GM23248 (cell line): ENCODE measurements around the gene IL18. TPM values are rescaled to one million over a fixed set of nuclear protein-coding genes. Genes with fewer than 3 reads are reported as not detected.

Experiments
- DNase-seq: peaks from one replicate; pipeline ENCODE4 v3.0.0-alpha.2; 2015
- H2AFZ ChIP-seq: fragments of 200-600 bp; sonication (generic); 2 replicates; pipeline ENCODE4 v1.6.1; 2016; ENCODE audit warnings: antibody characterized with exemption
- H3F3A ChIP-seq: fragments of 200-600 bp; sonication (generic); 2 replicates; pipeline ENCODE4 v1.6.1; 2016; ENCODE audit warnings: mild to moderate bottlenecking, antibody characterized with exemption, mixed run types; ENCODE audit not compliant: insufficient read depth
- H3K27ac ChIP-seq: fragments of 200-600 bp; sonication (generic); 2 replicates; pipeline ENCODE4 v1.5.1; 2016; ENCODE audit warnings: mild to moderate bottlenecking
- H3K27me3 ChIP-seq: fragments of 200-600 bp; sonication (generic); replicated peaks from 2 replicates; pipeline ENCODE4 v1.6.1; 2016; ENCODE audit warnings: mild to moderate bottlenecking; ENCODE audit not compliant: insufficient read depth
- H3K36me3 ChIP-seq: fragments of 200-600 bp; sonication (generic); 2 replicates; pipeline ENCODE4 v1.6.1; 2016; ENCODE audit warnings: low read depth, mild to moderate bottlenecking
- H3K4me1 ChIP-seq: fragments of 200-600 bp; sonication (generic); 2 replicates; pipeline ENCODE4 v1.6.1; 2016; ENCODE audit warnings: mild to moderate bottlenecking; ENCODE audit not compliant: insufficient read depth
- H3K4me2 ChIP-seq: fragments of 200-600 bp; sonication (generic); one replicate; pipeline ENCODE4 v1.6.1; 2016; ENCODE audit warnings: mild to moderate bottlenecking; ENCODE audit not compliant: unreplicated experiment
- H3K4me3 ChIP-seq: fragments of 200-600 bp; sonication (generic); 2 replicates; pipeline ENCODE4 v1.5.1; 2016; ENCODE audit warnings: mild to moderate bottlenecking
- H3K79me2 ChIP-seq: fragments of 200-600 bp; sonication (generic); 2 replicates; pipeline ENCODE4 v1.6.1; 2016; ENCODE audit warnings: mild to moderate bottlenecking; ENCODE audit not compliant: insufficient read depth
- H3K9ac ChIP-seq: fragments of 200-600 bp; sonication (generic); 2 replicates; pipeline ENCODE4 v1.6.1; 2016; ENCODE audit warnings: mild to moderate bottlenecking
- H3K9me2 ChIP-seq: fragments of 200-600 bp; sonication (generic); 2 replicates; pipeline ENCODE4 v1.6.1; 2016; ENCODE audit warnings: mixed run types, mild to moderate bottlenecking, moderate library complexity; ENCODE audit not compliant: insufficient read depth
- H3K9me3 ChIP-seq: fragments of 200-600 bp; sonication (generic); one replicate; pipeline ENCODE4 v1.6.1; 2017; ENCODE audit warnings: low read depth
- H4K20me1 ChIP-seq: fragments of 200-600 bp; sonication (generic); 2 replicates; pipeline ENCODE4 v1.6.0; 2016; ENCODE audit not compliant: insufficient read depth
- EZH2 ChIP-seq: fragments of 200-600 bp; sonication (generic); IDR thresholded peaks from 2 replicates; pipeline ENCODE4 v1.6.1; 2018; ENCODE audit warnings: antibody characterized with exemption, mild to moderate bottlenecking; ENCODE audit not compliant: insufficient read depth, poor library complexity, severe bottlenecking
- EZH2phosphoT487 ChIP-seq: fragments of 200-600 bp; sonication (generic); IDR thresholded peaks from 2 replicates; pipeline ENCODE4 v1.6.1; 2018; ENCODE audit warnings: antibody characterized with exemption, moderate library complexity, mild to moderate bottlenecking, low read depth; ENCODE audit not compliant: insufficient read depth
- WGBS, 2 experiments: methylation state at CpG; one replicate each; pipeline ENCODE4 v1.1.6; 2015 to 2017; ENCODE audit warnings: low lambda C conversion rate in 2 of 2, low coverage in 1 of 2; ENCODE audit errors: missing lambda C conversion rate in 2 of 2; 5-methylcytosine and 5-hydroxymethylcytosine counted together
- in situ Hi-C: fragments of 300-500 bp; cut with MboI; formaldehyde crosslinking; loops from 2 replicates; pipeline ENCODE4 v1.15.0; 2020
- polyA plus RNA-seq: library from polyadenylated mRNA; unstranded; fragments of >200 nt; fragmentation: Nextera tagmentation; extraction: Ambion mirVana; gene quantifications from 2 replicates; pipeline ENCODE4 v1.2.1, GENCODE V29; 2016
- total RNA-seq: library from RNA; depleted of rRNA; stranded (reverse); fragments of >200 nt; shearing (Covaris generic); gene quantifications from 2 replicates; pipeline ENCODE4 v1.2.3, GENCODE V29; 2014

IL18 gene
- total and polyA plus RNA-seq, 2 experiments from 2014 or later: 51.9 to 62.9 TPM

DNA sequence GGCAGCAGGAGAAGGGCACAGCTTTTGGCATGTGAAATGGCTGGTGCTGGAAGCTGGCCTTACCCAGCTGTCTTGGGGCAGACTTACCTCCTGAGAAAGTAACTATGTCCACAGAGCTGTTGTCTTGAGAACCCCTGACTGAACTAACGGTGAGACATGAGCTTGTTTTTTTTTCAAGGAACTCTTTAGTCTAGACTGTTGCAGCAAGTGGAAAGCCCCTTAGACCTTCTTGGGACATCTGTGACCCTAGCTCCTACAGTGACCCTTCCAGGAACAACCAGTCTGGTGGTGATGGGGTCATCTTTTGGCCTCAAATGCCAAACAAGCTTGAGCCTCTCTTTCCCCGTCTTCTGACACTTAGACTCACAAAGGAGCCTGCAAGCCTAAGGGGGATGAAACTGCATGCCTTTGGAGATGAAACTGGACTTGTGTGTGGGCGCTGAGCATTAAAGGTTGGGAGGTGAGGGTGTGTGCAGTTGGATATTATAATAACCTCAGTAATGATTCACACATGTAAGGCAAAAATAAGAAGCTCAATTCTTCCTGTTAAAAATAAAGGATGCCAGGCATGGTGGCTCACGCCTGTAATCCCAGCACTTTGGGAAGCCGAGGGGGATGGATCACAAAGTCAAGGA lies 41.8 kb downstream of the IL18 start:
- Histone ChIP-seq H3K4me2 (no peak overlapping the region), H3K9ac (no peak overlapping the region), H3F3A (peaks cover 21% of the 10 kb centered on the region), H3K79me2 (no peaks in the 10 kb centered on the region), H3K9me3 (no peaks in the 10 kb centered on the region), H3K4me1 (peaks cover 16% of the 10 kb centered on the region), H3K9me2 (no peaks in the 10 kb centered on the region), H3K36me3 (no peaks in the 10 kb centered on the region), H2AFZ (no peak overlapping the region), H3K4me3 (no peak overlapping the region), H3K27me3 (no peaks in the 10 kb centered on the region), H4K20me1 (no peaks in the 10 kb centered on the region), H3K27ac (no peak overlapping the region)
- TF ChIP-seq EZH2phosphoT487: no peak
- WGBS, 2 experiments: 92 to 94% methylated on average over 5 of the region's 5 CpGs
- in situ Hi-C loops: no loop called here
- no peak for DNase-seq

DNA sequence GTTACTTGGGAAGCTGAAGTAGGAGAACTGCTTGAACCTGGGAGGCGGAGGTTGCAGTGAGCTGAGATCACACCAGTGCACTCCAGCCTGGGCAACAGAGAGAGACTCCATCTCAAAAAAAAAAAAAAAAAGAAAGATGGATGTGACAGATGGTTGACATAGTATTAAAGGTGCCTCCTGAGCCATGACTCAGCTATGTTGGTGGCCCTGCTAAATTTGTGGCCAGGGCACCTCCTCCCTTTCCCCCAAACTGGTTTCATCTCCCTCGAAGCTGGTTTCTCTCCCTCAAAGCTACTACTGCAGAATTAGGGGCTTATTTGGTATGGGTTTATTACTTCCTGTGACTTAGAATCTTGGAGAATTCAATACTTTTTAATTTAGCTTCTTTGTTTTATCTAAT lies 45.7 kb downstream of the IL18 start:
- TF ChIP-seq EZH2phosphoT487 (no peak), EZH2 (no peak)
- in situ Hi-C loops: no loop called here
- no peaks in the 10 kb centered on the region for H3K9me3 ChIP-seq
- no peaks in the 10 kb centered on the region for H4K20me1 ChIP-seq
- H3K4me3 ChIP-seq: no peak overlapping the region
- no peaks in the 10 kb centered on the region for H3K36me3 ChIP-seq
- no peak overlapping the region for H2AFZ ChIP-seq
- 93 to 100% methylated on average over 2 of the region's 2 CpGs for WGBS, 2 experiments
- H3K27ac ChIP-seq: no peak overlapping the region
- no peaks in the 10 kb centered on the region for H3K79me2 ChIP-seq
- H3K4me1 ChIP-seq: peaks cover 19% of the 10 kb centered on the region
- H3K9ac ChIP-seq: no peak overlapping the region
- DNase-seq: no peak
- H3K9me2 ChIP-seq: no peaks in the 10 kb centered on the region
- H3K4me2 ChIP-seq: no peak overlapping the region
- H3F3A ChIP-seq: peaks cover 21% of the 10 kb centered on the region
- no peaks in the 10 kb centered on the region for H3K27me3 ChIP-seq

DNA sequence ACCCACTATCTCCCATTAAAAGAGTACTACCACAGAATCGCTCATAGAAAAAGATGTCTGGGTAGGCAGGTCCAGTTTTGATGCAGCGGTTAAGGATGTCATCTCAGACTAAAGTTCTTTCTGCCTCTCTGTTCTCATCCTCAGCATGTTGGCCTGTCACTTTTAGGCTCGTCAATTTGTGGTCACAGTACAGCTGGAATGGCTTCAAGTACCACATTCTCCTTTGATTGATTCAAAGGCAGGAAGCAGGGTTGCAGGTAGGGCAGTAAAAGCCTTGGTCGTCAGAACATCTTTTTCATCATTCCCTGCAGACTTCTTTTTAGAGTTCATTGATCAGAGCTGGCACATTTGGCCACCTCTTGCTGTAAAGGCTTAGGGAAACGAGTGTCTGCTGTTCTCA lies 48.5 kb downstream of the IL18 start:
- Histone ChIP-seq H3K79me2 (no peaks in the 10 kb centered on the region), H3K27ac (no peak overlapping the region), H3K9me2 (no peaks in the 10 kb centered on the region), H3F3A (peaks cover 11% of the 10 kb centered on the region), H3K36me3 (no peaks in the 10 kb centered on the region), H3K27me3 (no peaks in the 10 kb centered on the region), H3K4me2 (no peak overlapping the region), H3K4me1 (peaks cover 14% of the 10 kb centered on the region), H2AFZ (no peak overlapping the region), H4K20me1 (no peaks in the 10 kb centered on the region), H3K9ac (no peak overlapping the region), H3K4me3 (no peak overlapping the region), H3K9me3 (no peaks in the 10 kb centered on the region)
- in situ Hi-C loops: no loop called here
- DNase-seq: no peak
- 83 to 84% methylated on average over 5 of the region's 5 CpGs for WGBS, 2 experiments
- TF ChIP-seq EZH2phosphoT487 (no peak), EZH2 (no peak)

DNA sequence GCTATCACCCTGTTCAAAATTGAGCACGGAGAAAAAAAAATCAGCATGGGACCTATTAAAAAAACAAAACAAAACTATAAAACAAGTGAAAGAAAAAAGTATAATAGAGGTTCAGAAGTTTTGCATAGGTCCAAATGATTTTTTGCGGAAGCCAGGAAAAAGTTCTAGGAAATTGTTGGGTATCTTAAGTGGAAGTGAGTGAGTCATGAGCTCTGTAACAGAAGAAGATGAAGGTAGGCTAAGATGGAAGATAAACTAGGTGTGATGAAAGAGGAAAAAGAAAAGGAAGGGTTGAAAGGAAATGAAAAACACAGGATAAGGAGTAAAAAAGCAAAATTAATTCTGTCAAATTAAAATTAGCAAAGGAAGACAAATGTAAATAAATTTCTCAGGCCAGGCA lies 49.4 kb downstream of the IL18 start:
- Histone ChIP-seq H3K27me3 (no peaks in the 10 kb centered on the region), H3F3A (peaks cover 3% of the 10 kb centered on the region; the same call in 1 of the 2 replicates), H3K4me3 (no peak overlapping the region), H2AFZ (no peak overlapping the region), H3K79me2 (no peaks in the 10 kb centered on the region), H3K9me3 (no peaks in the 10 kb centered on the region), H3K9ac (no peak overlapping the region), H3K36me3 (no peaks in the 10 kb centered on the region), H3K9me2 (no peaks in the 10 kb centered on the region), H3K4me2 (no peak overlapping the region), H4K20me1 (no peaks in the 10 kb centered on the region), H3K4me1 (peaks cover 6% of the 10 kb centered on the region), H3K27ac (no peak overlapping the region)
- TF ChIP-seq EZH2phosphoT487: no peak
- no peak for TF ChIP-seq EZH2
- in situ Hi-C loops: no loop called here
- no peak for DNase-seq
- 80 to 97% methylated on average over 2 of the region's 2 CpGs for WGBS, 2 experiments
